ENCODE data around the gene IFT74. TPM values are rescaled to one million over a fixed set of nuclear protein-coding genes. Genes with fewer than 3 reads are reported as not detected.

Gene IFT74
- polyA plus RNA-seq (ENCODE audit: insufficient read length), result 12.2 TPM

DNA sequence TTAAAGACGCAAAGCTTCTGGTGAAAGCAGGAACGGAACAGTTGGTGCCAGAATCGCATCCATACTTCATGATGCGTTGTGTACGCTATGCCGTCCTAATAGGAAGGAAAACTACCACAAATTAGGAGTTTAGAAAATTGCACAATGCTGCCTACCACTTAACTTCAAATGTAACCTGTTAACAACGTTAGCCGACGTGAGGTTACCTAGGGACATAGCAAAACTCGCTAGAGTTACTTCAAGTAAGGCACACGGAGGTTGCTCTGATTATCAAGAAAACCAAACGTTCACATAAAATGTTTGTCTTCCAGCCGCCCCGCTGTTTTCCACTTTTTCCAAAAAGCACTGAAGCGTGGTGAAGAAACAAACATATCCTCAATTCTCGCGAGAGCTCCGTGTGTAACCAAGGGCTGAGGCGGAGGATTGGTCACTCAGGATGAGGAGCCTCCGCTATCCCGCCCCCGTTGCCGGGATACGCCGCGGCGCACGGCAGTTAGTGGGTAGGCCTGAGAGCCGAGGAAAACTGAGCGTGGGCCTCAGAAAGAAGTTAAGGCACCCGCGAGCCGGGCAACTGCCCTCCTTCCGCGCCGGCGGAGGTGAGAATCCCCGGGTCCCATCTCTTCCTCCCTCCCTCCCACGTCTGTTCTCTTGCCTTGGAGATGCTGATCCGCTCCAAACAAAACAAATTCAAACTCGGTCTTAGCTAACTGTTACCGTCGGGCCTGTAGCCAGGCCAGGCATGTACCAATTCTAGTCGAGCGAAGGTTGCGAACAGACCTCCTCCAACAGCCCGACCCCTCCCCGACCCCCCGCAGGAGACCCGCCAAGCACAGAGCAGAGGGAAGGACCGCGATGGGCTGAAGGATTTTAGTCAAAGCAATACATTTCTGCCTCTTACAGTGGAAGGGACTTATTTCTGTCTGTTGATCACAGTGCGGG lies at the start of gene IFT74:
IFT74 (plus strand) TSS at position 492 of the 939 bp plus-strand sequence. CDS start 5,556 bp downstream, outside the sequence.
- peak; percentile 99 for DNase-seq (ENCODE audit: low read depth)

DNA sequence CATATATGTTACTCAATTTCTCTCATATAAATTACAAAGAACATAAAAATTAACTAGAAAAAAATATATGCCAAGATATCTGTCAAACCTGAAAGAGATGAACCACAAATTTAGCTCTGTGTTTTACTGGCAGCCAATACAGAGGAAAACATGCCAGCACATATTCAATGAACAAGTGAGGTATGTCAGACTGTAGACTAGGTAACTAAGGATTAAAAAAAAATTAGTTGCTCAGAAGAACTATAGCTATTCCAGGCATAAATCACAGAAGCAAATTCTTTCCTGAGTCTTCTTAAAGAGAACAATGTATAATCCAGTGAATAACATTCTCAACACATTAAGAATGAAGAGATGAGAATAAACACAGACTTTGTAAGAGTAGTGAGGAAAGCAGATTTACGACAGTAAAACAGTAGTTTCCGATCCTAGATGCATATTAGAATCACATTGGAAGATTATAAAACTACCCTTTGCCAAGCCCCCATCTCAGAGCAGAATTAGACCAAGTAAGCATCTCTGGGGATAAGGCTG lies 43.0 kb upstream of the IFT74 start:
- DNase-seq (ENCODE audit: low read depth), result no peak

DNA sequence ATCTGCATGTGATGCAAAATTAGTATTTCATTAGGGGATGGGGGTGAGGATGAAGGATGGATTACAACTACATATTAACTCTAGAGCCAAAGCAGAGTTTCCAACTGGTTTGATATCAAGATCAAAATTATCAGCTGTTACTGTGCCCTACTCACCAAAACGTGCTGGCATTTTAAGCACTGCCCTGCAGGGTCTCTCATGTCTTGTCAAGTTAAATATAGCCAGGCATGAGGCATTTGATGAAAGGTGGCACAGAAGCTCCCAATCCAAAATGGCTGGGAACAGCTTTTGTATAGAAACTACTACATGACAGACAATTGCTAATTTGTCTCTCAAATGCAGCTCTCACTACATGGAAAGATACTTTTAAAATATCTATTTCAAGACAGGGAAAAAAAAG lies 36.5 kb upstream of the IFT74 start:
- no peak for DNase-seq (ENCODE audit: low read depth)

GRCh38 chr9:26925609-26926008 lies 30.6 kb upstream of the IFT74 start:
- no peak for DNase-seq (ENCODE audit: low read depth)

- DNase-seq (ENCODE audit: low read depth), result no peak
Measured at GRCh38 chr9:26928902-26929495, 27.2 kb upstream of the IFT74 start.

GRCh38 chr9:26935847-26936246 lies 20.4 kb upstream of the IFT74 start:
- no peak for DNase-seq (ENCODE audit: low read depth)

GRCh38 chr9:26937816-26938371 lies 18.3 kb upstream of the IFT74 start:
- DNase-seq (ENCODE audit: low read depth), result no peak

- DNase-seq (ENCODE audit: low read depth), result no peak
Measured at GRCh38 chr9:26939955-26940711, 16.1 kb upstream of the IFT74 start.

DNA sequence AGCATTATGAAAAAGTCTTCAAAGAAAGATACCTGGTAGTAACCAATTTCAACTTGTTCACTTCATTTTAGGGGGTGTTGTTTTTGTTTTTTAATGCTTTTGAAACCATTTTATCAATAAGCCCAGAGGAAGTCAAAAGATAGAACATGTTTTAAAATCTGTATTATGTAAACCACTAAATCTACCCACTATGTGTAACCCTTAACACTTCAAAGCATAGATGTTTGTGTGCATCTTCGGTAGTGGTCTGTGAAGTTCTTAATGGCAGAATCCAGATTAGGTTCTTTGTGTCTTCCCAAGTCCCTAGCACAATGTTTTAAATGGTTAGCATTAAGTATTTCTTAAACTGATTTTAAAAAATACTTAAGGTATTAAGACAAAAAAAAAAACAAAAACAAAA lies 15.4 kb upstream of the IFT74 start:
- no peak for DNase-seq (ENCODE audit: low read depth)

DNA sequence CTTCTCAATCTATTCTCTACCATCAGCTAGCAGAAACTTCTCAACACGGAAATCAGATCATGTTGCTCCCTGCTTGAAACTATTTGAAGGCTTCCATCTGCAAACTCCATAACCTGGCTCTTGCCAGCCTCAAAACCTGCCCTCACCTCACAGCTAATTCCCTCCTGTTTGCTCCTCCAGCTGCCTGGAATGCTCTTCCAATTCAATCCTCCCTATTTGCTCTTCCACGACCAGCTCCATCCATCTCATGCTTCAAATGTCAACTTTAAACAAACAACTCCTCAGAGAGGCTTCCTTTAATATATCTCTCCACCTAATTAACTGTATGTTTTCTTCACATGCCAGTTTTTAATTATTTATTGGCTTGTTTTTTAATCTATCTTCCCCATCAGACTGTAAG lies 10.6 kb upstream of the IFT74 start:
- no peak for DNase-seq (ENCODE audit: low read depth)

- DNase-seq (ENCODE audit: low read depth), result peak; percentile 80
Measured at GRCh38 chr9:26946753-26947727, 9.2 kb upstream of the IFT74 start, which contains the start of gene PLAA. PLAA (minus strand) TSS chr9:26947242; CDS start chr9:26947045, 197 bp downstream.

DNA sequence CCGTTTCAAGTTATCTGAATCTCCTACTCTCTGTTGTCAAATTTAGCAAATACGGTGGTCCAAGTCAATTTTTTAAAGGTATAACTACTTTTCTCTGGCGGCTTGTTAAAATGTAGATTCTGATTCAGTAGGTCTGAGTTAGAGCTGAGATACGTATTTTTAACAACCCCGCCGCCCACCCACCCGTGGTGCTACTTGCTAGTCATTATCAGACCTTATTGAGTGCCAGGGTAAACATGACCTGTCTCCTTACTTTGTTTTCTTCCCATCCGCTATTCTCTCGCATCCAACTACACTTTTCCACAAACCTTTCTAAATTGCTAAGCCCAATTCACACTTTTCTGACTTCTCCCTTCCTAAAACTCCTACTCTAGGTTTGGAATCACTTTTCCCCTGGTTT lies 8.5 kb upstream of the IFT74 start:
- DNase-seq (ENCODE audit: low read depth), result no peak

GRCh38 chr9:26949637-26950069 lies 6.6 kb upstream of the IFT74 start:
- DNase-seq (ENCODE audit: low read depth), result no peak

- DNase-seq (ENCODE audit: low read depth), result no peak
Measured at GRCh38 chr9:26950521-26950920, 5.7 kb upstream of the IFT74 start.

GRCh38 chr9:26951794-26952193 lies 4.4 kb upstream of the IFT74 start:
- DNase-seq (ENCODE audit: low read depth), result no peak

- no peak for DNase-seq (ENCODE audit: low read depth)
Measured at GRCh38 chr9:26954050-26954508, 2.1 kb upstream of the IFT74 start.

DNA sequence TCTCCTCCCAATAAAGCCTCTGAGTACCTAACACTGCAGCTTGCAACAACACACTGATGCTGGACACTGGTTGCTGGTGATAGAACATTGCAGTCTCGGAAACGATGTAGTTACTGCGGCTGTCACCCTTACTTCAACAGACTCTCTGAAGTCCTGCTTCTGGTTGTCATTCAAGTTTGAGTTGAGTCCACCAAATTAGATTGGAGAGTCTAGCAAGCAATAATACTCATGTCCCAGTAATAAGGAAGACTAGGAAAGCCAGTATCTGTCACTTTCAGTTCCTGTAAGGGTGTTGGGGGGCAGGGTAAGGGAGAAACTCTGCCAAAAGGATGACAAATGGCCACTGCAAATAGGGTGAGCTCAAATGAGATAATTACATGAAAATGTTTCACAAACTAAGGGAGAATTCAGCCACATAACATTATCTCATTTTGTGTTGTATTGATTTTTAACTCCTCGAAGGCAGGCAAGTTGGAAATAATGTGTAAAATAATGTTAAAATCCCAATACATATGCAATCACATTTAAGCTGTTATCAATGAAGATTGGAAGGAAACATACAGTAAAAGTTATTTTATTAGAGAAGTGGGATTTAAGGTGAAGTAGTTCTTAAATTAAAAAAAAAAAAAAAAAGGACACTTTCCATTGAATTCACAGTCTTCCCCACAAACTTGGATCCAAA lies 849 bp upstream of the IFT74 start:
- DNase-seq (ENCODE audit: low read depth), result no peak

GRCh38 chr9:26956860-26957233 lies 635 bp downstream of the IFT74 start:
- DNase-seq (ENCODE audit: low read depth), result no peak

- no peak for DNase-seq (ENCODE audit: low read depth)
Measured at GRCh38 chr9:26971721-26972120, 15.5 kb downstream of the IFT74 start.

DNA sequence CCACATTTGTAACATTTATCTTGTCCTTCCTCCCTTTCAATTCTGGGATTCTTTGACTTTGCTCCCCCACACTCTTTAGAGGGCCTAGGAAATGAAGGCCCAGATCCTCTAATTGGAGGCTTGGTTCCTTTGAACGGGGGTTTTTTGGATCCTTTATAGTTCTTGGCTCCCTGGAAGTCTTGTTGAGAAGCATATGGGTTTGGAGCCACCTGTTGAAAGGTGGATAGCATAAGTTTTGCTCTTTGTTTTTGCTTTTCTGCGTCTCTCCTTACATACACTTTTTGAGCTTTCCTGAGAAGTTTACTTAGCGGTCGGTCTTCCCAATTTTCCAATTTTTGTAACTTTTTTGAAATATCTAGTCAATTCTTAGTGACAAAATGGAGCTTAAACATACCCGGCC lies 17.8 kb downstream of the IFT74 start:
- no peak for DNase-seq (ENCODE audit: low read depth)
